GM21423 (cell line): ENCODE results near the gene OLAH.

ENCODE experiments used
- ATAC-seq: cut with Tn5 transposase; IDR thresholded peaks from one replicate; pipeline ENCODE4 v1.9.1; 2021; ENCODE audit warnings: mild to moderate bottlenecking, moderate library complexity; ENCODE audit not compliant: unreplicated experiment

The OLAH gene

GRCh38 chr10:15068802-15069201 lies 25.1 kb downstream of the OLAH start:
- ATAC-seq = no peak

- ATAC-seq = no peak
Measured at GRCh38 chr10:15069230-15069629, 25.5 kb downstream of the OLAH start.

GRCh38 chr10:15072358-15072757 lies 28.6 kb downstream of the OLAH start:
- no peak for ATAC-seq

GRCh38 chr10:15075421-15075820 lies 31.7 kb downstream of the OLAH start:
- no peak for ATAC-seq

- no peak for ATAC-seq
Measured at GRCh38 chr10:15083674-15084501, 40.1 kb downstream of the OLAH start.

GRCh38 chr10:15084502-15084922 lies 40.8 kb downstream of the OLAH start:
- ATAC-seq = no peak

- ATAC-seq = peak; percentile 99
Measured at GRCh38 chr10:15088428-15089261, 44.9 kb downstream of the OLAH start, which contains the start of gene ACBD7. ACBD7 (minus strand) TSS chr10:15088776; CDS start chr10:15088728, 48 bp downstream.

- no peak for ATAC-seq
Measured at GRCh38 chr10:15091418-15091817, 47.7 kb downstream of the OLAH start.

GRCh38 chr10:15092855-15093408 lies 49.2 kb downstream of the OLAH start:
- ATAC-seq = no peak

GRCh38 chr10:15096661-15097010 lies 52.9 kb downstream of the OLAH start:
- peak; percentile 21 for ATAC-seq

GRCh38 chr10:15097011-15097812 lies 53.5 kb downstream of the OLAH start, which contains the start of gene RPP38:
RPP38 (plus strand) TSS chr10:15097355; CDS start chr10:15103315, 5,960 bp downstream.
- ATAC-seq = peak; percentile 79

GRCh38 chr10:15099886-15100285 lies 56.1 kb downstream of the OLAH start:
- ATAC-seq = no peak

GRCh38 chr10:15103513-15103912 lies 59.8 kb downstream of the OLAH start:
- no peak for ATAC-seq

- ATAC-seq = peak; percentile 74
Measured at GRCh38 chr10:15106352-15107013, 62.7 kb downstream of the OLAH start.

GRCh38 chr10:15112657-15113056 lies 68.9 kb downstream of the OLAH start:
- ATAC-seq = no peak

- no peak for ATAC-seq
Measured at GRCh38 chr10:15113766-15114165, 70.0 kb downstream of the OLAH start.

GRCh38 chr10:15116225-15116624 lies 72.5 kb downstream of the OLAH start:
- ATAC-seq = no peak

- ATAC-seq = no peak
Measured at GRCh38 chr10:15118615-15119014, 74.9 kb downstream of the OLAH start.

GRCh38 chr10:15120523-15120922 lies 76.8 kb downstream of the OLAH start:
- ATAC-seq = no peak

GRCh38 chr10:15121707-15122106 lies 78.0 kb downstream of the OLAH start:
- no peak for ATAC-seq
